NT2/D1 (cell line): Measurements from ENCODE around the gene KCNA2.

Experiments
- SUZ12 ChIP-seq: IDR thresholded peaks from 2 replicates; pipeline ENCODE4 v1.6.1; 2011; ENCODE audit not compliant: insufficient read length, insufficient read depth; ENCODE audit errors: extremely low read depth
- YY1 ChIP-seq: IDR thresholded peaks from 2 replicates; pipeline ENCODE4 v1.6.1; 2011; ENCODE audit not compliant: insufficient read length, insufficient read depth
- ZNF274 ChIP-seq: IDR thresholded peaks from 2 replicates; pipeline ENCODE4 v1.6.1; 2011; ENCODE audit warnings: mild to moderate bottlenecking, low read depth, low read length

DNA sequence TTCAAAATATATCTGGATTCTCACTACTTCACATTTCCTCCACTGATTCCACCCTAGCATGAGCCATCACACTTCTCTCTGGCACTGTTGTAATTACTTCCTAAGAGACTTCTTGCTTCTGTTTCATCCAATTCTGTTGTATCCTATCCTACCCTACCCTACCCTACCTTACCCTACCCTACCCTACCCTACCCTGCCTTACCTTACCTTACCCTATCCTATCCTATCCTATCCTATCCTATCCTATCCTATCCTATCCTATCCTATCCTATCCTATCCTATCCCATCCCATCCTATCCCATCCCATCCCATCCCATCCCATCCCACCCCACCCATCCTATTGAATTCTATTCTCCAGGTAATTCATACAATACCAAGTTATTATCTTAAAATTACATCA, 29.7 kb downstream of the KCNA2 start:
- TF ChIP-seq SUZ12 (no peak), ZNF274 (no peak), YY1 (no peak)
